Stimulated activated CD4-positive, alpha-beta T cell treated with anti-CD3 and anti-CD28 coated beads, TNF-alpha, amount 100 ng/mL, for 48 hours (primary cell): ENCODE results near the gene MKRN2.
"Not testable (repeated sequence)": the region's sequence is repeated elsewhere in the genome, so short reads cannot be mapped to it uniquely, and the experiment has no call there.

Experiments used
- DNase-seq, 3 donors: peaks; one replicate each; pipeline ENCODE4 v3.0.0-alpha.2; 2020; ENCODE audit warnings: low read depth in 3 of 3

Gene MKRN2

GRCh38 chr3:12588039-12589009 is 31.4 kb downstream of the MKRN2 start:
- DNase-seq = no peak

GRCh38 chr3:12590096-12590495 is 33.2 kb downstream of the MKRN2 start:
- DNase-seq = no peak

GRCh38 chr3:12591456-12591855 is 34.6 kb downstream of the MKRN2 start:
- DNase-seq = no peak

- DNase-seq = no peak
Measured at GRCh38 chr3:12591997-12592715, 35.3 kb downstream of the MKRN2 start.

- no peak for DNase-seq
Measured at GRCh38 chr3:12593473-12593872, 36.6 kb downstream of the MKRN2 start.

- DNase-seq = no peak
Measured at GRCh38 chr3:12598890-12599289, 42.0 kb downstream of the MKRN2 start.

- no peak for DNase-seq
Measured at GRCh38 chr3:12601072-12601471, 44.2 kb downstream of the MKRN2 start.

- no peak for DNase-seq
Measured at GRCh38 chr3:12603969-12604368, 47.1 kb downstream of the MKRN2 start.

- DNase-seq = no peak
Measured at GRCh38 chr3:12608376-12608775, 51.5 kb downstream of the MKRN2 start.

- DNase-seq = no peak
Measured at GRCh38 chr3:12611117-12611516, 54.2 kb downstream of the MKRN2 start.

- DNase-seq = no peak
Measured at GRCh38 chr3:12612514-12613226, 55.8 kb downstream of the MKRN2 start.

GRCh38 chr3:12613250-12613649 is 56.4 kb downstream of the MKRN2 start:
- DNase-seq = no peak

- no peak for DNase-seq
Measured at GRCh38 chr3:12615266-12615665, 58.4 kb downstream of the MKRN2 start.

GRCh38 chr3:12618426-12618825 is 61.5 kb downstream of the MKRN2 start:
- no peak for DNase-seq

GRCh38 chr3:12620305-12620704 is 63.4 kb downstream of the MKRN2 start:
- DNase-seq = no peak

GRCh38 chr3:12620729-12621128 is 63.8 kb downstream of the MKRN2 start:
- DNase-seq = no peak

- DNase-seq = no peak
Measured at GRCh38 chr3:12622335-12622734, 65.4 kb downstream of the MKRN2 start.

- no peak for DNase-seq
Measured at GRCh38 chr3:12624056-12624455, 67.2 kb downstream of the MKRN2 start.

- not testable (repeated sequence) for DNase-seq
Measured at GRCh38 chr3:12624964-12625363, 68.1 kb downstream of the MKRN2 start.

- no peak for DNase-seq
Measured at GRCh38 chr3:12627370-12627769, 70.5 kb downstream of the MKRN2 start.

GRCh38 chr3:12628813-12629212 is 71.9 kb downstream of the MKRN2 start:
- DNase-seq = no peak

- DNase-seq = no peak
Measured at GRCh38 chr3:12629560-12629959, 72.7 kb downstream of the MKRN2 start.
